Inferior parietal cortex (tissue), 1 donor: ENCODE data around the gene RNU5D-1.
A peak's percentile ranks its signal among the peaks of the same experiment; 100 is the strongest.
"Not testable (repeated sequence)": the region's sequence is repeated elsewhere in the genome, so short reads cannot be mapped to it uniquely, and the experiment has no call there.

Experiments used
- DNase-seq: peaks from one replicate; pipeline ENCODE4 v3.0.0-alpha.2; 2016; ENCODE audit errors: extremely low spot score

The RNU5D-1 gene

GRCh38 chr1:44730741-44731512, at the start of gene RNU5D-1:
TSS of gene RNU5D-1 (minus strand) at chr1:44731170.
- peak; percentile 98 for DNase-seq

GRCh38 chr1:44780583-44781121, 49.7 kb upstream of the RNU5D-1 start:
- DNase-seq: no peak

GRCh38 chr1:44778705-44779576, 48.0 kb upstream of the RNU5D-1 start:
- DNase-seq: no peak

GRCh38 chr1:44777969-44778635, 47.1 kb upstream of the RNU5D-1 start:
- DNase-seq: no peak

- no peak for DNase-seq
Observed at GRCh38 chr1:44777547-44777946, 46.6 kb upstream of the RNU5D-1 start.

- no peak for DNase-seq
Observed at GRCh38 chr1:44776730-44777068, 45.7 kb upstream of the RNU5D-1 start.

GRCh38 chr1:44775930-44776729, 45.2 kb upstream of the RNU5D-1 start:
- DNase-seq: peak; percentile 9

- peak; percentile 98 for DNase-seq
Observed at GRCh38 chr1:44775078-44775929, 44.3 kb upstream of the RNU5D-1 start, which contains the start of gene RPS8. TSS of gene RPS8 (plus strand) at chr1:44775540. CDS start at chr1:44775597, 57 bp downstream.

GRCh38 chr1:44766421-44766820, 35.5 kb upstream of the RNU5D-1 start:
- DNase-seq: not testable (repeated sequence)

- DNase-seq: no peak
Observed at GRCh38 chr1:44760876-44761275, 29.9 kb upstream of the RNU5D-1 start.

- DNase-seq: no peak
Observed at GRCh38 chr1:44759077-44759476, 28.1 kb upstream of the RNU5D-1 start.

- DNase-seq: no peak
Observed at GRCh38 chr1:44757420-44757819, 26.4 kb upstream of the RNU5D-1 start.

GRCh38 chr1:44747878-44748277, 16.9 kb upstream of the RNU5D-1 start:
- no peak for DNase-seq

GRCh38 chr1:44743211-44743610, 12.2 kb upstream of the RNU5D-1 start:
- DNase-seq: no peak

GRCh38 chr1:44740179-44740617, 9.2 kb upstream of the RNU5D-1 start:
- no peak for DNase-seq

GRCh38 chr1:44739307-44740178, 8.6 kb upstream of the RNU5D-1 start, which contains the start of gene KIF2C:
TSS of gene KIF2C (plus strand) at chr1:44739837. CDS start at chr1:44739933, 96 bp downstream.
- DNase-seq: peak; percentile 98

- not testable (repeated sequence) for DNase-seq
Observed at GRCh38 chr1:44738953-44739306, 8.0 kb upstream of the RNU5D-1 start.

- DNase-seq: no peak
Observed at GRCh38 chr1:44735992-44736391, 5.0 kb upstream of the RNU5D-1 start.

GRCh38 chr1:44733784-44734183, 2.8 kb upstream of the RNU5D-1 start:
- no peak for DNase-seq
